Measurements from ENCODE around the gene NLRC5.

The NLRC5 gene

GRCh38 chr16:56966093-56966475 is 23.3 kb upstream of the NLRC5 start:
- H4K20me1 ChIP-seq (ENCODE audit: low read depth, low read length) = no peaks in the 10 kb centered on the region
- H3K4me3 ChIP-seq (ENCODE audit: insufficient read depth, low read length, poor library complexity, severe bottlenecking) = no peak overlapping the region
- no peaks in the 10 kb centered on the region for H3K9me2 ChIP-seq (replicated peaks; ENCODE audit: insufficient read depth, low read length)
- no peak overlapping the region for H3K4me2 ChIP-seq (ENCODE audit: low read depth, low read length, poor library complexity, severe bottlenecking)
- no peaks in the 10 kb centered on the region for H3K27me3 ChIP-seq (ENCODE audit: low read length)
- no peak overlapping the region for H3K27ac ChIP-seq (ENCODE audit: low read depth, low read length)
- no peaks in the 10 kb centered on the region for H3K36me3 ChIP-seq (ENCODE audit: low read length)
- H3F3A ChIP-seq (ENCODE audit: insufficient read depth) = no peaks in the 10 kb centered on the region
- H2AFZ ChIP-seq (ENCODE audit: low read depth, low read length, severe bottlenecking) = no peak overlapping the region
- no peak overlapping the region for H3K9ac ChIP-seq (ENCODE audit: low read length)
- TF ChIP-seq CTCF (IDR thresholded peaks at IDR 0.05; ENCODE audit: insufficient read depth, low read length, poor library complexity, severe bottlenecking) = no peak
- no peak for TF ChIP-seq EZH2phosphoT487 (conservative IDR thresholded peaks at IDR 0.05; ENCODE audit: low read length)
- H3K9me3 ChIP-seq (ENCODE audit: insufficient read depth, low read length) = no peaks in the 10 kb centered on the region
- H3K79me2 ChIP-seq (ENCODE audit: insufficient read depth, low read length) = no peaks in the 10 kb centered on the region

GRCh38 chr16:56967733-56968132 is 21.6 kb upstream of the NLRC5 start:
- Histone ChIP-seq H4K20me1 (ENCODE audit: low read depth, low read length) (no peaks in the 10 kb centered on the region), H3K9me3 (ENCODE audit: insufficient read depth, low read length) (no peaks in the 10 kb centered on the region), H3K4me2 (ENCODE audit: low read depth, low read length, poor library complexity, severe bottlenecking) (no peak overlapping the region)

GRCh38 chr16:56969769-56970168 is 19.6 kb upstream of the NLRC5 start:
- Histone ChIP-seq H3K9me2 (replicated peaks; ENCODE audit: insufficient read depth, low read length) (no peaks in the 10 kb centered on the region), H3K4me2 (ENCODE audit: low read depth, low read length, poor library complexity, severe bottlenecking) (no peak overlapping the region), H3K27me3 (ENCODE audit: low read length) (no peaks in the 10 kb centered on the region), H3F3A (ENCODE audit: insufficient read depth) (no peaks in the 10 kb centered on the region), H3K79me2 (ENCODE audit: insufficient read depth, low read length) (no peaks in the 10 kb centered on the region), H3K27ac (ENCODE audit: low read depth, low read length) (no peak overlapping the region), H3K4me3 (ENCODE audit: insufficient read depth, low read length, poor library complexity, severe bottlenecking) (no peak overlapping the region), H3K36me3 (ENCODE audit: low read length) (no peaks in the 10 kb centered on the region), H3K9me3 (ENCODE audit: insufficient read depth, low read length) (no peaks in the 10 kb centered on the region), H4K20me1 (ENCODE audit: low read depth, low read length) (no peaks in the 10 kb centered on the region), H2AFZ (ENCODE audit: low read depth, low read length, severe bottlenecking) (no peak overlapping the region), H3K9ac (ENCODE audit: low read length) (no peak overlapping the region)
- TF ChIP-seq CTCF (IDR thresholded peaks at IDR 0.05; ENCODE audit: insufficient read depth, low read length, poor library complexity, severe bottlenecking) = no peak
- no peak for TF ChIP-seq EZH2phosphoT487 (conservative IDR thresholded peaks at IDR 0.05; ENCODE audit: low read length)

More at GRCh38 chr16:56967733-56968132, 21.6 kb upstream of the NLRC5 start:
- Histone ChIP-seq H3K9ac (ENCODE audit: low read length) (no peak overlapping the region), H3K27me3 (ENCODE audit: low read length) (no peaks in the 10 kb centered on the region), H3K4me3 (ENCODE audit: insufficient read depth, low read length, poor library complexity, severe bottlenecking) (no peak overlapping the region), H3K36me3 (ENCODE audit: low read length) (no peaks in the 10 kb centered on the region), H3K79me2 (ENCODE audit: insufficient read depth, low read length) (no peaks in the 10 kb centered on the region), H3F3A (ENCODE audit: insufficient read depth) (no peaks in the 10 kb centered on the region), H3K27ac (ENCODE audit: low read depth, low read length) (no peak overlapping the region), H3K9me2 (replicated peaks; ENCODE audit: insufficient read depth, low read length) (no peaks in the 10 kb centered on the region), H2AFZ (ENCODE audit: low read depth, low read length, severe bottlenecking) (no peak overlapping the region)
- no peak for TF ChIP-seq EZH2phosphoT487 (conservative IDR thresholded peaks at IDR 0.05; ENCODE audit: low read length)
- no peak for TF ChIP-seq CTCF (IDR thresholded peaks at IDR 0.05; ENCODE audit: insufficient read depth, low read length, poor library complexity, severe bottlenecking)
